ENCODE results near the gene KIF5A.

KIF5A gene

DNA sequence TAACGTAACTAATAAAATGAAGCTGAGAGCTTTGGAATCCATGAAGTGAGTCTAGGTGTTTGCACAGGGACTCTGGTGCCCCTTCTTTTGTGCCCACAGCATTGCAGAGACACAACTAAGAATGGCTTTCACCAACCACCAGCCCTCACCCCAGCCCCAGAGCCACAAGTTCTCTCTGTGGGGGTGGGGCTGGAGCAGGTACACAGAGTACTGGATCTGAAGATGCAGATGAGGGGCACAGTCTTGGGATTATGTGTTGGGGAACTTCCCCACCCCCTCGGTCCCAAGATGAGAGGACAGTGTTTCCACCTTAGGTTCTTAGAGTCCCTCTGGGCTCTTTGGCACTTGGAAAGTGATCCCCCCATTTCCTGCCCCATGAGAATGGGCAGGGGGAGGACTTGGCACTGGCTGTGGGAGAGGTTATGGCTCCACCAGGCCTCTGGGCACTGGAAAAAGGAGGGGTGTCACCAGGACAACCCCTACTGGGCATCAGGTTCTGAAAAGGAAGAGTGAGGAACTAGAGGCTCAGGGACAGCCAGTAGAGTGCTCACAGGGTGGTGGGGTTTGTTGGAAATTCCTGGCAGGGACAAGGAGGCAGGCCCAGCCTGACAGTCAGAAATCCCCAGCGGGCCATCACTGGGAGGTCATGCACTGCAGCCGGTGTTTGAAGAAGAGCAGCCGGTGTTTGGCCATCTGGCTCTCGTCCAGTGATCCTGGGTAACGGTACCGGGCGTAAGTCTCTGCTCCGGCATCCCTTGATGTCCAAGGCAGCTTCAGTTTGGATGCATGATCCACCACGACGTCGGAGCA is 76.5 kb downstream of the KIF5A start:
- FAIRE-seq, result no peak
- no peak for TF ChIP-seq POLR2A (IDR thresholded peaks at IDR 0.05; ENCODE audit: low read depth, low read length)
- DNase-seq (ENCODE audit: insufficient read length, low spot score), result no peak

DNA sequence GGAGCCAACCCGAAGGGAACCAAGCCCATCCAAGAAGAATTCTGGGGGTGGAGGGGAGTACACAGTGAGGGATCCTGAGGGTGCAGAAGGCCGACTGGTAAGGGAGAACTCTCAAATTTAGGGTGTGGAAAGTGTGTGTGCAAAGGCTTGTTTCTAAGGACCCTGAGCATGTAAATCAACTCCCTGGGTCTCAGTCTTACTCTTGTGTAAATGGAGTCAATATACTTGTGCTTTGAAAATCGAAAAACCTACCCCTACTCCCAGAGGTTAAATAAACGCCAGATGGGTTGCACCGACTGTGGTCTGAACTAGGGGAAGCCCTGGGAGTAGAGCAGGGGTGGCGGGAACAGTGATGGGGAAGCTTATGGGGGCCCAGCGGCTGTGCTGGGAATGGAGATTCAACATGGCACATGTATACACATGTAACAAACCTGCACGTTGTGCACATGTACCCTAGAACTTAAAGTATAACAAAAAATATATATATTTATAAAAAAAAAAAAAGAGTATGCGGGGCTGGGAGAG is 77.1 kb downstream of the KIF5A start:
- DNase-seq (ENCODE audit: insufficient read length, low spot score) (no peak), FAIRE-seq (peak; percentile 35)
- TF ChIP-seq PAX5 (IDR thresholded peaks at IDR 0.05; ENCODE audit: insufficient read depth, low read length, severe bottlenecking) (no peak), SPI1 (IDR thresholded peaks at IDR 0.05; ENCODE audit: low read depth, low read length) (no peak), POLR2AphosphoS5 (IDR thresholded peaks at IDR 0.05; ENCODE audit: low read depth, low read length) (no peak), POU2F2 (IDR thresholded peaks at IDR 0.05; ENCODE audit: low read depth, low read length) (no peak), POLR2A (IDR thresholded peaks at IDR 0.05; ENCODE audit: low read depth, low read length) (no peak), TAF1 (IDR thresholded peaks at IDR 0.05; ENCODE audit: low read depth, low read length) (no peak)

DNA sequence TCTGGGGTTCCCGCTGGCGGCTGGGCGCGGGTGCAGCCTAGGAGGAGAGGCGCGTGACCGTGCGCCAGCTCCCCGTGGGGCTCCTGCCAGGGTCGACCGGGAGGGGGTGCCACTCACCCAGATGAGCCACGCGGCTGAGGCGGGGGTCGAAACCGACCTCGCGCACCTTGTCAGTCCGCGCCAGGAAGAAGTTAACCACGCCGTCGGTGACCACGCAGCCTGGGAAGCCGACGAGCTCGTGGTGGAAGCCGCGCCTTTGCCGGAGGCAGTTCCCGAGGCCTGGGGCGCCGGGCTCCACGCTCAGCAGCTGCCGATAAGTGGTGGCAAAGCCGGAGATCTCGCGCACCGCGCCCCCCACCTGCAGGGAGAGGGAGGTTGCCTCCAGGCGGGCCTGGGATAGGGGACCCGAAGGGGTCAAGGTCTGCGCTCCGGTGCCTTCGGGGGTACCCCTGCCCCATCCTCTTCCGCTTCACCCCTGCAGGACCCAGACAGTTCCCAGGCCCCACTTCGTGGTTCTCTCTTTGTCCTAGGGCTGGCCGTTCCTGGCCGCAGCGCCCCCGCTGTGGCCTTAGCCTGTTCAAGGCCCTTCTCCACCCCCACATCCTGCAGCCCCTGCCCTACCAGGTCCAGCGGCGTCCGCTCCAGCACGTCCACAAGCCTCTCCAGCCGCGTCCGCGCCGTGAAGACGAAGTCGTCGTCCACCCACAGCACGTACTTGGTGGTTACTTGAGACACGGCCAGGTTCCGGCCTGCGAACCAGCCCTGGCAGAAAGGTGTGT is 77.8 kb downstream of the KIF5A start:
- no peak for TF ChIP-seq TAF1 (IDR thresholded peaks at IDR 0.05; ENCODE audit: low read depth, low read length)
- TF ChIP-seq SPI1 (IDR thresholded peaks at IDR 0.05; ENCODE audit: low read depth, low read length), result no peak
- TF ChIP-seq POLR2AphosphoS5 (IDR thresholded peaks at IDR 0.05; ENCODE audit: low read depth, low read length), result no peak
- TF ChIP-seq POU2F2 (IDR thresholded peaks at IDR 0.05; ENCODE audit: low read depth, low read length), result no peak
- no peak for TF ChIP-seq POLR2A (IDR thresholded peaks at IDR 0.05; ENCODE audit: low read depth, low read length)
- TF ChIP-seq PAX5 (IDR thresholded peaks at IDR 0.05; ENCODE audit: insufficient read depth, low read length, severe bottlenecking), result no peak
- DNase-seq (ENCODE audit: insufficient read length, low spot score) (no peak), FAIRE-seq (peak; percentile 78)

DNA sequence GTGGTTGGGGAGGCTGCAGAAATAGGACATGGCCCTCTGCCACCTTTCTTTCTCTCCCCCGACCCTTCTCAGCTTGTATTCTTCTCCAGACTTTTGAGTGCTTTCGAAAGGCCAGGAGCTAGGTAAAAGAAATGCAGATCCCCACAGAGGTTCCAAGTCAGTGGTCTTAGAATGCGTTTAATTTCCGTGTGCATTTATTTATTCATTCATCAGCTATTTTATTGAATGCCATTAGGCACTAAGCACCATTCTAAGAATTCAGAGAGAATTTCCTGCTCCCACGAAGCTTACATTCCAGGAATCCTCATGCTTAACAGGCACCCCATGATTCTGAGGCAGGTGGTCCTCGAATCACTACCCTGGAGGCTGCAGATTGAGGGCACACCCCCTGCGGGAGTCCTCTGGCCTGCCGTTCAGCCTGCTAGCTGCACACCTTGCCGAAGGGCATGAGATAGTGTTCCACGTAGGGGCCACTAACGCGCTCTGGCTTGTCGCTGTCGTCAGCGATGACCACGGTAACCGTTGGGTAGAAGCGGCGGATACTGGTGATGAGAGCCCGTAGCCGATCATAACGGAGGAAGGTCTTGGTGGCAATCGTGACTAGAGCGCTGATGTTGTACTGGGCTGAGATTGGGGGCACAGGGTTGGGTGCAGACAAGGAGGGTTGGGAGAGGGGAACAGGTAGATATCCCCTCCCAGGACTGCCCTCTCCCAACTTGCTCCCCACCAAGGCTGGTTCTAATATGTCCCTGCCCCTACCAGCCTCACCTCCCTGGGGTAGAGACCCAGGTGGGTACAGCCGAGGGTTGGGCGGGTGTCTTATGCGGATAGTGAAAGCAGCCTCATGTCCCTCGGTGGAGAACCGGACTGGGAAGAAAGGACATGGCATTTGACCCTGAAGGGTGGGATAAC is 78.7 kb downstream of the KIF5A start:
- FAIRE-seq, result no peak
- DNase-seq (ENCODE audit: insufficient read length, low spot score), result no peak
- no peak for TF ChIP-seq POLR2AphosphoS5 (IDR thresholded peaks at IDR 0.05; ENCODE audit: low read depth, low read length)
- no peak for TF ChIP-seq TAF1 (IDR thresholded peaks at IDR 0.05; ENCODE audit: low read depth, low read length)
- no peak for TF ChIP-seq PAX5 (IDR thresholded peaks at IDR 0.05; ENCODE audit: insufficient read depth, low read length, severe bottlenecking)
- TF ChIP-seq POU2F2 (IDR thresholded peaks at IDR 0.05; ENCODE audit: low read depth, low read length), result no peak
- no peak for TF ChIP-seq POLR2A (IDR thresholded peaks at IDR 0.05; ENCODE audit: low read depth, low read length)
- TF ChIP-seq SPI1 (IDR thresholded peaks at IDR 0.05; ENCODE audit: low read depth, low read length), result no peak

DNA sequence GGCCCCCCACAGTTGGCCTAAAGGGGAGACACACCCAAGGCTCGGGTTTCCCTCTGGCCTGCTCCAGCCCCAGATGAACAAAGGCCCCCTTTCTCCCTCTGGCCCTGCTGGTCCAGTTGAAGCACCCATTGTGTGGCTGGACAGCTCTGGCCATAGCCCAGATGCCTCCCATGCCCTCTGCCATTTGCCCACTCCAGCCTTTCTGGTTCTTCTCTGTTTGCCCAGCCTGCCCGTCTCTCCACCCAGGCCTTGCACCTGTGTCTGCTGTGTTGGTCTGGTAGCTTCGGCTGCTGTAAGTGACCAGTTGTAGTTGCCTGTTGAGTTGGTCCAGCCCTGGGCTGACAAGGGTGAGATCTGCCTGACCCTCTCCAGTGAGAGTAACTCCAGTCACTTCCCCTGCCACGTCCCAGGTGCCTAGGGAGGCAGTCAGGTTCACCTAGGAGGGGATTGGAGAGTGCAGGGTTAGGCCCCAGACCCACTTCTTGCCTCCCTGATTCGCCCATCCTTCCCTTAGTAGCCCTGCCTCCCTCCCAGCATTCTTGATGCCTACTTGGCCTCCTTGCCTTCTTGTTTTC is 80.1 kb downstream of the KIF5A start:
- FAIRE-seq (no peak), DNase-seq (ENCODE audit: insufficient read length, low spot score) (peak; percentile 5)
- TF ChIP-seq POLR2AphosphoS5 (IDR thresholded peaks at IDR 0.05; ENCODE audit: low read depth, low read length), result no peak
- no peak for TF ChIP-seq POU2F2 (IDR thresholded peaks at IDR 0.05; ENCODE audit: low read depth, low read length)
- no peak for TF ChIP-seq SPI1 (IDR thresholded peaks at IDR 0.05; ENCODE audit: low read depth, low read length)
- no peak for TF ChIP-seq TAF1 (IDR thresholded peaks at IDR 0.05; ENCODE audit: low read depth, low read length)

DNA sequence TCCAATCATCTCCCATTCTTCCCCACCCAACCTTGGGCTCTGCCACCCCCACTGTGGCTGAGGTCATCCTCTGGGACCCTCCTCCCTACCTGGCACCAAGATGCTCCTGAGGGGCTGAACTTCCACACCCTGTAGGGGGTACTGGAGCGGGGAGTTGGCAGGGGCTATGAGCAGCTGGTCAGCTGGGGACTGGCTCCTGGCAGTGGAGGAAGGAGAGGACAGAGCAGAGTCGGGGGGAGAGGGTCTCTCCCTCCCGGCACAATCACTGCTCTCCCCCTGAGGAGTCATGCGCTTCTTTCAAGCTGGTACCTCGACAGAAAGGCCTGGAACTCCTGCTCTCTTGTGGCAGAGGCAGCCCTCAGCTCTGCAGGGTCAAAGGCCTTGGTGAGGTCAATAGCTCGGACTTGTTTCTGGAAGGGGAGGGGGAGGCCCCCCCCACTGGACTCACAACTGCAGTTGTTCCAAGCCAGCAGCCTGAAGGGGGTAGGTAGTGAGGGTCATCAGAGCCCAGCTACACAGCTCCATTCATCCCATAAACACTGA is 81.1 kb downstream of the KIF5A start:
- peak; percentile 7 for DNase-seq (ENCODE audit: insufficient read length, low spot score)
- no peak for FAIRE-seq
- TF ChIP-seq TAF1 (IDR thresholded peaks at IDR 0.05; ENCODE audit: low read depth, low read length) (no peak), POU2F2 (IDR thresholded peaks at IDR 0.05; ENCODE audit: low read depth, low read length) (no peak), PAX5 (IDR thresholded peaks at IDR 0.05; ENCODE audit: insufficient read depth, low read length, severe bottlenecking) (no peak), POLR2A (IDR thresholded peaks at IDR 0.05; ENCODE audit: low read depth, low read length) (no peak), POLR2AphosphoS5 (IDR thresholded peaks at IDR 0.05; ENCODE audit: low read depth, low read length) (no peak), SPI1 (IDR thresholded peaks at IDR 0.05; ENCODE audit: low read depth, low read length) (no peak)

DNA sequence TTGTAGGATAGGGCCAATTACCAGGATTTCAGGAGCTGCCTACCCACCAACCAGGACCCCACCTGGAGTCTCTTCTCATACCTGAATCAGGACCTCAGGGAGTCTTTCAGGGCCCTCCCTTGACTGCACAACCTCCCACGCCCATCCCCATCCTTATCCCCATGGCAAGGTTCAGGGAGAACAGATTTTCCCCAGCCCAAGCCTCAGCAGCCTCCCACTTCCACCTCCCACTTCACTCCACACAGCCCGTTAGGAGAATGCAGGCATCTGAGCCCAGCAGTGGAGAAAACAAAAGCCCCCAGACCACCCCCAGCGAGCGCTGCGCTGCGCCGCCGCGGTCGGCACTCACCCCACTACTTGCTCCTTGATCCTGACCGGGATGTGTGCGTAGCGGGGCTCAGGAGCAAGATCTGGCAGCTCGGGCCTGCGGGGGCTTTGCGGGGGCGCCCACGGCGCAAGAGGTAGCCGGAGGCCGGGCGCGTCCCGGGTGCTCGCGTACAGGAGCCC is 81.8 kb downstream of the KIF5A start:
- no peak for FAIRE-seq
- DNase-seq (ENCODE audit: insufficient read length, low spot score), result peak; percentile 16
- TF ChIP-seq POU2F2 (IDR thresholded peaks at IDR 0.05; ENCODE audit: low read depth, low read length), result no peak
- TF ChIP-seq PAX5 (IDR thresholded peaks at IDR 0.05; ENCODE audit: insufficient read depth, low read length, severe bottlenecking), result no peak
- TF ChIP-seq SPI1 (IDR thresholded peaks at IDR 0.05; ENCODE audit: low read depth, low read length), result no peak
- no peak for TF ChIP-seq POLR2A (IDR thresholded peaks at IDR 0.05; ENCODE audit: low read depth, low read length)
- TF ChIP-seq TAF1 (IDR thresholded peaks at IDR 0.05; ENCODE audit: low read depth, low read length), result no peak
- TF ChIP-seq POLR2AphosphoS5 (IDR thresholded peaks at IDR 0.05; ENCODE audit: low read depth, low read length), result no peak
